LNCAP (cell line): ENCODE results near the gene ANO6.

Experiments used
- TF ChIP-seq, protein P1 (sequence below): fragments of 450-650 bp; IDR thresholded peaks from 2 replicates; pipeline ENCODE4 v1.5.1; 2017; ENCODE audit warnings: mild to moderate bottlenecking

The ANO6 gene

DNA sequence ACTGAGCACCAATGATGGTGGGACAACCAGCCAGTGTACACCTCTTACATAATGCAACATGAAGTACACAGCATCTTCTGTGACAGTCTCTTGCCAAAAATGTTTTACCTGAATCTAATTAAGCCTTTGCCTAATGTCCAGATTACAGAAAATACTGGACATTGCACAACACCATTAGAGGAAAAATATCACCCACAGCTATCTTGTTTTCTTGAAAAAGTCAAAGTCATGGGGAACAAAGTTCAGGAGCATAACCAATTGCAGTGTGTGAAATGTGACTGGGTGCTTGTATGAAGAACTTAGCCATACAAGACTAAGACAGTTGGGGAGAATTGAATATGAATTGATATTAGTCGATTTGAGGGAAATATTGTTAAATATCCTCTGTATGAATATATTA is 12.1 kb upstream of the ANO6 start:
- TF ChIP-seq, protein P1, sequence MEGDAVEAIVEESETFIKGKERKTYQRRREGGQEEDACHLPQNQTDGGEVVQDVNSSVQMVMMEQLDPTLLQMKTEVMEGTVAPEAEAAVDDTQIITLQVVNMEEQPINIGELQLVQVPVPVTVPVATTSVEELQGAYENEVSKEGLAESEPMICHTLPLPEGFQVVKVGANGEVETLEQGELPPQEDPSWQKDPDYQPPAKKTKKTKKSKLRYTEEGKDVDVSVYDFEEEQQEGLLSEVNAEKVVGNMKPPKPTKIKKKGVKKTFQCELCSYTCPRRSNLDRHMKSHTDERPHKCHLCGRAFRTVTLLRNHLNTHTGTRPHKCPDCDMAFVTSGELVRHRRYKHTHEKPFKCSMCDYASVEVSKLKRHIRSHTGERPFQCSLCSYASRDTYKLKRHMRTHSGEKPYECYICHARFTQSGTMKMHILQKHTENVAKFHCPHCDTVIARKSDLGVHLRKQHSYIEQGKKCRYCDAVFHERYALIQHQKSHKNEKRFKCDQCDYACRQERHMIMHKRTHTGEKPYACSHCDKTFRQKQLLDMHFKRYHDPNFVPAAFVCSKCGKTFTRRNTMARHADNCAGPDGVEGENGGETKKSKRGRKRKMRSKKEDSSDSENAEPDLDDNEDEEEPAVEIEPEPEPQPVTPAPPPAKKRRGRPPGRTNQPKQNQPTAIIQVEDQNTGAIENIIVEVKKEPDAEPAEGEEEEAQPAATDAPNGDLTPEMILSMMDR: no peak

DNA sequence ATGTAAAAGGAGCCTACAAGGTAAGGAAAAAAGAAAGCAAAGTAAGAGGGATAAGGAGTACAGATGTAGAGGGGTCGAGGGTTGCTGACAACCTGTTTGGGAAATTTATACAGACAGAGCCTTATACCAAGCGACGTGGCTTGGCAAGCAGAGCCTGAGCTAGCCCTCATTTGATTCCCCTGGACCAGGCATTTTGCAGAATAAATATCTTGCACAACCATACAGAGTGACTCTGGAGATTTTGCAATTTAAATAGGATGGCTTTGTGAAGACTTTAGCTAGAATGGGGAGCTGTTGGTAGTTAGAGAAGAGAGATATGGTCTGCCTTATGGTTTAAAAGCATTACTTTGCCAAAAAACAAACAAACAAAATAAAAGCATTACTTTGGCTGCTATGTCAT is 11.1 kb upstream of the ANO6 start:
- TF ChIP-seq, protein P1: no peak

DNA sequence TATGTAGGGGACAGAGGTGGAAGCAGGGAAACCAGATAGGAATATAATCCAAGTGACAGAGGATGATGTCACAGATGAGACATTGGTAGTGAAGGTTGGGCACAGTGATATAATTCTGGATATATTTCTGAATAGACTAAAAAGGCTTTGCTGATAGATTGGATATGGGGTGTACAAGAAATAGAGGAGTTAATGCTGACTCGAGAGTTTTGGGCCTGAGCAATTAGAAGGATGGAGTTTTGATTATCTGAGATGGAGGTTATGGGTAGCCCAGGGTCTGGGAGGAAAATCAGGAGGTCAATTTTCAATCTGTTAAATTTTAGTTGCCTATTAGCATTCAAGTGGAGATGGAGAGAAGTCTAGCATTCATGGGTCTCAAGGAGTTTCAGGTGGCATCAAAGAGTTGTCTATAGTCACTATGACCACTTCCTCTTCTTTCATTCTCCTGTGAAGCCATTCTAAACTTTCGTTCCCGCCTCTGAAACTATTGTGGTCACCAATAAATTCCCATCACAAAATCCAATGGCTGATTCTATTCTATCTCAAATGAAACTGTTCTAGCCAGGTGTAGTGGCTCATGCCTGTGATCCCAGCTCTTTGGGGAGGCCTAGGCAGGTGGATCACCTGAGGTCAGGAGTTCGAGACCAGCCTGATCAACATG is 10.6 kb upstream of the ANO6 start:
- TF ChIP-seq, protein P1: no peak

DNA sequence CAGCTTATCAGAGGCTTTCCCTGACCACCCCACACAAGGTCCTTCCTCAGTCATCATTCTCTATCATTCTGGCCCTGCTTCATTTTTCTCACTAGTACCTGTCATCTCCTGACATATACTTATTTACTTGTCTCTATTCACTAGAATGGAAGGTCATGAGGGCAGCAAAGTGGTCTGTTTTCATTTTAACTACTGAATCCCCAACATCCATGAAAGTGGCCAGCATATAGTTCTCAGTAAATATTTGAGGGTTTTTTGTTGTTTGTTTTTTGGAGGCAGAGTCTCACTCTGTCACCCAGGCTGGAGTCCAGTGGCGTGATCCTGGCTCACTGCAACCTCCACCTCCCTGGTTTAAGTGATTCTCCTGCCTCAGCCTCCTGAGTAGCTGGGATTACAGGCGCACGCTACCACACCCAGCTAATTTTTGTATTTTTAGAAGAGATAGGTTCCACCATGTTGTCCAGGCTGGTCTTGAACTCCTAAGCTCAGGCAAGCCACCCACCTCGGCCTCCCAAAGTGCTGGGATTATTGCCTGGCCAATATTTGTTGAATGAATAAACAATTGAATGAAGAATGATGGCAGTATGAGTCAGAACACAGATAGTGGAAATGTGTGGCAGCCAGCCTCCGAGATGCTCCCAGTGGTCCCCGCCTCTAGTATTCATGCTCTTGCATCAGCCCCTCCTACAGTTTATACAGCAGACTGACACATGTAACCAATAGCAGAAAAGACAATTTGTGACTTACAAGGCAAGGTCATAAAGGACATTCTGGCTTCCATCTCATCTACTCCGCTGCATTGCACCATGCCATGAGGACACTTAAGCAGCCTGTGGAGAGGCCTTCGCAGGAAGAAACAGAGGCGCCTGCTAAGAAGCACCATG is 7.0 kb upstream of the ANO6 start:
- TF ChIP-seq, protein P1: no peak

DNA sequence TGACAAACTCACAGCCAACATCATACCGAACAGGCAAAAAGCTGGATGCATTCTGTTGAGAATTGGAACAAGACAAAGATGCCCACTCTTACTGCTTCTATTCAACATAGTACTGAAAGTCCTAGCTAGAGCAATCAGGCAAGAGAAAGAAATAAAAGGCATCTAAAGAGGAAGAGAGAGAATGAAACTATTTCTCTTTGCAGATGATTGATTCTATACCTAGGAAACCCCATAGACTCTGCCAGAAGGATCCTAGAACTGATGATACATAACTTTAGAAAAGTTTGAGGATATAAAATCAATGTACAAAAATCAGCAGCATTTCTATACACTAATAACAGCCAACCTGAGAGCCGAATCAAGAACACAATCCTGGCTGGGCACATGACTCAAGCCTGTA is 6.1 kb upstream of the ANO6 start:
- TF ChIP-seq, protein P1: no peak

DNA sequence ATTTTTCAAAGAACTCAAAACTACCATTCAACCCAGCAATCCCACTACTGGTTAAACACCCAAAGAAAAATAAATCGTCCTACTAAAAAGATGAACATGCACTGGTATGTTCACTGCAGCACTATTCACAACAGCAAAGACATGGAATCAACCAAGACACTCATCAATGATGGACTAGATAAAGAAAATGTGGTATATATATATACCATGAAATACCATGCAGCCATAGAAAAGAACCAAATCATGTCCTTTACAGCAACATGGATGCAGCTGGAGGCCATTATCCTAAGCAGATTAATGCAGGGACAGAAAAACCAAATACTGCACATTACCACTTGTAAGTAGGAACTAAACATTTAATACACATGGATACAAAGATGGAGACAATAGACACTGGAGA is 3.8 kb upstream of the ANO6 start:
- TF ChIP-seq, protein P1: no peak

DNA sequence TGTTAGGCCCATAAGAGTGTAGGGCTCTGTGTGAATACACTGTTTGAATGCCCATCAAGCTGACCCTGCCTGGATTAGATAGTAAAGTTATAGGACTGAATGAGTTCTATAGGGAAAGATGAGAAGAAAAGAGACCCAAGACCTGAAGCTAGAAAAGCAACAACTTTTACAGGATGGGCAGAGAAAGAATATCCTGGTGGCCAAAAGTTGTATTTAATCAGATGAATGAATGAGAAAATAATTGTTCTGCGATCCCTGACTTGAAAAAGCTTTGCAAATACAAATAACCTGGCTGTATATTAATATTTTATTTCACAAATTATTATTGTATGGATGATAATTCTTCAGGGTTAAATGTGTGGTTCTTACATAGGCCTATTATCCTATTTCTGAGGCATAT is 2.8 kb upstream of the ANO6 start:
- TF ChIP-seq, protein P1: no peak
